Erythroblast (primary cell): ENCODE measurements around the gene SERPING1.

Experiments
- DNase-seq, 2 experiments: peaks; one replicate each; lab custom pipeline; 2025; lab: John Stamatoyannopoulos, UW
- GATA1 ChIP-seq: IDR thresholded peaks from 2 replicates; pipeline ENCODE4 v1.6.1; 2011; ENCODE audit warnings: low read depth, mild to moderate bottlenecking, control low read depth, low read length, moderate library complexity
- POLR2A ChIP-seq: IDR thresholded peaks from 2 replicates; pipeline ENCODE4 v1.6.1; 2011; ENCODE audit warnings: mild to moderate bottlenecking, low read length

SERPING1 gene

GRCh38 chr11:57638005-57638781 lies 40.7 kb downstream of the SERPING1 start:
- no peak for TF ChIP-seq GATA1
- no peak for TF ChIP-seq POLR2A
- DNase-seq: peak in 1 of 2 experiments; percentile 54

- peak; percentile 34 to 59 for DNase-seq
- TF ChIP-seq POLR2A (no peak), GATA1 (no peak)
Observed at GRCh38 chr11:57638811-57639320, 41.4 kb downstream of the SERPING1 start.

GRCh38 chr11:57639321-57640067 lies 42.0 kb downstream of the SERPING1 start:
- TF ChIP-seq GATA1 (no peak), POLR2A (no peak)
- peak; percentile 43 to 49 for DNase-seq

GRCh38 chr11:57640068-57640800 lies 42.7 kb downstream of the SERPING1 start:
- TF ChIP-seq POLR2A (no peak), GATA1 (no peak)

GRCh38 chr11:57641011-57641807 lies 43.7 kb downstream of the SERPING1 start:
- TF ChIP-seq GATA1 (no peak), POLR2A (peak; percentile 26)
- peak; percentile 63 to 65 for DNase-seq

More at GRCh38 chr11:57640068-57640800, 42.7 kb downstream of the SERPING1 start:
- DNase-seq: no peak

GRCh38 chr11:57643802-57644201 lies 46.3 kb downstream of the SERPING1 start:
- TF ChIP-seq GATA1: no peak
- peak; percentile 33 for TF ChIP-seq POLR2A
- DNase-seq: no peak

GRCh38 chr11:57644748-57645688 lies 47.5 kb downstream of the SERPING1 start:
- DNase-seq: peak; percentile 83 to 90
- TF ChIP-seq GATA1 (no peak), POLR2A (peak; percentile 1)

- peak; percentile 26 to 47 for DNase-seq
- TF ChIP-seq POLR2A (peak; percentile 29), GATA1 (no peak)
Observed at GRCh38 chr11:57645689-57646085, 48.2 kb downstream of the SERPING1 start.

GRCh38 chr11:57646194-57646798 lies 48.8 kb downstream of the SERPING1 start:
- TF ChIP-seq GATA1 (no peak), POLR2A (no peak)
- DNase-seq: peak in 1 of 2 experiments; percentile 52

- peak; percentile 52 to 64 for DNase-seq
- no peak for TF ChIP-seq GATA1
- no peak for TF ChIP-seq POLR2A
Observed at GRCh38 chr11:57646799-57647303, 49.4 kb downstream of the SERPING1 start.

GRCh38 chr11:57647372-57647771 lies 49.9 kb downstream of the SERPING1 start:
- TF ChIP-seq GATA1: no peak
- TF ChIP-seq POLR2A: no peak
- DNase-seq: peak; percentile 42 to 66
